Measurements from ENCODE around the gene FERMT1.

FERMT1 gene

GRCh38 chr20:6053064-6053775 lies 69.6 kb downstream of the FERMT1 start:
- peaks cover 5% of the 10 kb centered on the region for H3K4me1 ChIP-seq (ENCODE audit: insufficient read depth, insufficient read length)
- no peak for DNase-seq (ENCODE audit: low read depth, low spot score)
- no peak overlapping the region for H3K4me3 ChIP-seq (ENCODE audit: insufficient read length, low read depth)
- no peak for TF ChIP-seq SUZ12 (IDR thresholded peaks at IDR 0.05; ENCODE audit: extremely low read depth, insufficient read depth, insufficient read length)
- TF ChIP-seq ZNF274 (IDR thresholded peaks at IDR 0.05; ENCODE audit: low read depth, low read length), result no peak
- TF ChIP-seq YY1 (IDR thresholded peaks at IDR 0.05; ENCODE audit: insufficient read depth, insufficient read length), result no peak
- peaks cover 44% of the 10 kb centered on the region for H3K27me3 ChIP-seq (ENCODE audit: insufficient read depth, insufficient read length)
- H3K9ac ChIP-seq (ENCODE audit: insufficient read length, low read depth), result no peak overlapping the region
- H3K36me3 ChIP-seq (ENCODE audit: insufficient read depth, insufficient read length, low read length), result no peaks in the 10 kb centered on the region
- H3K9me3 ChIP-seq (ENCODE audit: insufficient read depth, low read length), result no peaks in the 10 kb centered on the region

- no peak for DNase-seq (ENCODE audit: low read depth, low spot score)
- Histone ChIP-seq H3K4me1 (ENCODE audit: insufficient read depth, insufficient read length) (peaks cover 5% of the 10 kb centered on the region), H3K9me3 (ENCODE audit: insufficient read depth, low read length) (no peaks in the 10 kb centered on the region), H3K4me3 (ENCODE audit: insufficient read length, low read depth) (peak overlapping the region; percentile 45), H3K9ac (ENCODE audit: insufficient read length, low read depth) (peak overlapping the region; percentile 77), H3K27me3 (ENCODE audit: insufficient read depth, insufficient read length) (peaks cover 44% of the 10 kb centered on the region), H3K36me3 (ENCODE audit: insufficient read depth, insufficient read length, low read length) (no peaks in the 10 kb centered on the region)
- TF ChIP-seq YY1 (IDR thresholded peaks at IDR 0.05; ENCODE audit: insufficient read depth, insufficient read length), result no peak
- no peak for TF ChIP-seq SUZ12 (IDR thresholded peaks at IDR 0.05; ENCODE audit: extremely low read depth, insufficient read depth, insufficient read length)
- no peak for TF ChIP-seq ZNF274 (IDR thresholded peaks at IDR 0.05; ENCODE audit: low read depth, low read length)
Measured at GRCh38 chr20:6051505-6051904, 71.3 kb downstream of the FERMT1 start.

- Histone ChIP-seq H3K36me3 (ENCODE audit: insufficient read depth, insufficient read length, low read length) (peaks cover 4% of the 10 kb centered on the region), H3K9ac (ENCODE audit: insufficient read length, low read depth) (no peak overlapping the region), H3K4me3 (ENCODE audit: insufficient read length, low read depth) (no peak overlapping the region), H3K9me3 (ENCODE audit: insufficient read depth, low read length) (no peaks in the 10 kb centered on the region), H3K27me3 (ENCODE audit: insufficient read depth, insufficient read length) (peaks cover 38% of the 10 kb centered on the region), H3K4me1 (ENCODE audit: insufficient read depth, insufficient read length) (peaks cover 3% of the 10 kb centered on the region)
- no peak for DNase-seq (ENCODE audit: low read depth, low spot score)
- TF ChIP-seq SUZ12 (IDR thresholded peaks at IDR 0.05; ENCODE audit: extremely low read depth, insufficient read depth, insufficient read length) (no peak), YY1 (IDR thresholded peaks at IDR 0.05; ENCODE audit: insufficient read depth, insufficient read length) (no peak), ZNF274 (IDR thresholded peaks at IDR 0.05; ENCODE audit: low read depth, low read length) (no peak)
Measured at GRCh38 chr20:6048391-6048790, 74.4 kb downstream of the FERMT1 start.

GRCh38 chr20:6046432-6046831 lies 76.4 kb downstream of the FERMT1 start:
- peaks cover 13% of the 10 kb centered on the region for H3K36me3 ChIP-seq (ENCODE audit: insufficient read depth, insufficient read length, low read length)
- no peaks in the 10 kb centered on the region for H3K4me1 ChIP-seq (ENCODE audit: insufficient read depth, insufficient read length)
- H3K9ac ChIP-seq (ENCODE audit: insufficient read length, low read depth), result no peak overlapping the region
- peaks cover 19% of the 10 kb centered on the region for H3K27me3 ChIP-seq (ENCODE audit: insufficient read depth, insufficient read length)
- no peak for DNase-seq (ENCODE audit: low read depth, low spot score)
- no peak overlapping the region for H3K4me3 ChIP-seq (ENCODE audit: insufficient read length, low read depth)
- TF ChIP-seq SUZ12 (IDR thresholded peaks at IDR 0.05; ENCODE audit: extremely low read depth, insufficient read depth, insufficient read length) (no peak), YY1 (IDR thresholded peaks at IDR 0.05; ENCODE audit: insufficient read depth, insufficient read length) (no peak), ZNF274 (IDR thresholded peaks at IDR 0.05; ENCODE audit: low read depth, low read length) (no peak)
- no peaks in the 10 kb centered on the region for H3K9me3 ChIP-seq (ENCODE audit: insufficient read depth, low read length)

GRCh38 chr20:6045566-6045965 lies 77.3 kb downstream of the FERMT1 start:
- H3K4me1 ChIP-seq (ENCODE audit: insufficient read depth, insufficient read length), result no peaks in the 10 kb centered on the region
- no peak overlapping the region for H3K9ac ChIP-seq (ENCODE audit: insufficient read length, low read depth)
- H3K4me3 ChIP-seq (ENCODE audit: insufficient read length, low read depth), result no peak overlapping the region
- peaks cover 10% of the 10 kb centered on the region for H3K27me3 ChIP-seq (ENCODE audit: insufficient read depth, insufficient read length)
- peaks cover 22% of the 10 kb centered on the region for H3K36me3 ChIP-seq (ENCODE audit: insufficient read depth, insufficient read length, low read length)
- TF ChIP-seq SUZ12 (IDR thresholded peaks at IDR 0.05; ENCODE audit: extremely low read depth, insufficient read depth, insufficient read length) (no peak), YY1 (IDR thresholded peaks at IDR 0.05; ENCODE audit: insufficient read depth, insufficient read length) (no peak), ZNF274 (IDR thresholded peaks at IDR 0.05; ENCODE audit: low read depth, low read length) (no peak)
- no peak for DNase-seq (ENCODE audit: low read depth, low spot score)
- H3K9me3 ChIP-seq (ENCODE audit: insufficient read depth, low read length), result no peaks in the 10 kb centered on the region

GRCh38 chr20:6044115-6044514 lies 78.7 kb downstream of the FERMT1 start:
- no peak overlapping the region for H3K4me3 ChIP-seq (ENCODE audit: insufficient read length, low read depth)
- H3K9ac ChIP-seq (ENCODE audit: insufficient read length, low read depth), result no peak overlapping the region
- peak; percentile 25 for DNase-seq (ENCODE audit: low read depth, low spot score)
- no peaks in the 10 kb centered on the region for H3K9me3 ChIP-seq (ENCODE audit: insufficient read depth, low read length)
- H3K27me3 ChIP-seq (ENCODE audit: insufficient read depth, insufficient read length), result no peaks in the 10 kb centered on the region
- no peak for TF ChIP-seq YY1 (IDR thresholded peaks at IDR 0.05; ENCODE audit: insufficient read depth, insufficient read length)
- TF ChIP-seq ZNF274 (IDR thresholded peaks at IDR 0.05; ENCODE audit: low read depth, low read length), result no peak
- TF ChIP-seq SUZ12 (IDR thresholded peaks at IDR 0.05; ENCODE audit: extremely low read depth, insufficient read depth, insufficient read length), result no peak
- H3K4me1 ChIP-seq (ENCODE audit: insufficient read depth, insufficient read length), result no peaks in the 10 kb centered on the region
- H3K36me3 ChIP-seq (ENCODE audit: insufficient read depth, insufficient read length, low read length), result peaks cover 25% of the 10 kb centered on the region

- Histone ChIP-seq H3K36me3 (ENCODE audit: insufficient read depth, insufficient read length, low read length) (peaks cover 43% of the 10 kb centered on the region), H3K9me3 (ENCODE audit: insufficient read depth, low read length) (no peaks in the 10 kb centered on the region), H3K9ac (ENCODE audit: insufficient read length, low read depth) (no peak overlapping the region), H3K27me3 (ENCODE audit: insufficient read depth, insufficient read length) (no peaks in the 10 kb centered on the region), H3K4me1 (ENCODE audit: insufficient read depth, insufficient read length) (no peaks in the 10 kb centered on the region), H3K4me3 (ENCODE audit: insufficient read length, low read depth) (no peak overlapping the region)
- TF ChIP-seq SUZ12 (IDR thresholded peaks at IDR 0.05; ENCODE audit: extremely low read depth, insufficient read depth, insufficient read length) (no peak), YY1 (IDR thresholded peaks at IDR 0.05; ENCODE audit: insufficient read depth, insufficient read length) (no peak), ZNF274 (IDR thresholded peaks at IDR 0.05; ENCODE audit: low read depth, low read length) (no peak)
- DNase-seq (ENCODE audit: low read depth, low spot score), result no peak
Measured at GRCh38 chr20:6041808-6042265, 81.0 kb downstream of the FERMT1 start.
